ENCODE measurements around the gene MMP23B. TPM values are rescaled to one million over a fixed set of nuclear protein-coding genes. Genes with fewer than 3 reads are reported as not detected.

The MMP23B gene
- total RNA-seq, 1 donor from 2014 or later = 1.7 TPM

- H3K9me3 Mint-ChIP-seq = no peaks in the 10 kb centered on the region
- no peak for DNase-seq (ENCODE audit: low read depth, low spot score)
- TF ChIP-seq, protein P1, sequence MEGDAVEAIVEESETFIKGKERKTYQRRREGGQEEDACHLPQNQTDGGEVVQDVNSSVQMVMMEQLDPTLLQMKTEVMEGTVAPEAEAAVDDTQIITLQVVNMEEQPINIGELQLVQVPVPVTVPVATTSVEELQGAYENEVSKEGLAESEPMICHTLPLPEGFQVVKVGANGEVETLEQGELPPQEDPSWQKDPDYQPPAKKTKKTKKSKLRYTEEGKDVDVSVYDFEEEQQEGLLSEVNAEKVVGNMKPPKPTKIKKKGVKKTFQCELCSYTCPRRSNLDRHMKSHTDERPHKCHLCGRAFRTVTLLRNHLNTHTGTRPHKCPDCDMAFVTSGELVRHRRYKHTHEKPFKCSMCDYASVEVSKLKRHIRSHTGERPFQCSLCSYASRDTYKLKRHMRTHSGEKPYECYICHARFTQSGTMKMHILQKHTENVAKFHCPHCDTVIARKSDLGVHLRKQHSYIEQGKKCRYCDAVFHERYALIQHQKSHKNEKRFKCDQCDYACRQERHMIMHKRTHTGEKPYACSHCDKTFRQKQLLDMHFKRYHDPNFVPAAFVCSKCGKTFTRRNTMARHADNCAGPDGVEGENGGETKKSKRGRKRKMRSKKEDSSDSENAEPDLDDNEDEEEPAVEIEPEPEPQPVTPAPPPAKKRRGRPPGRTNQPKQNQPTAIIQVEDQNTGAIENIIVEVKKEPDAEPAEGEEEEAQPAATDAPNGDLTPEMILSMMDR (conservative IDR thresholded peaks at IDR 0.05) = no peak
- H3K4me3 Mint-ChIP-seq = peak overlapping the region; percentile 80
- H3K27ac Mint-ChIP-seq (ENCODE audit: unreplicated experiment) = no peak overlapping the region
- no peaks in the 10 kb centered on the region for H3K36me3 Mint-ChIP-seq (ENCODE audit: low read depth)
- no peaks in the 10 kb centered on the region for H3K4me1 Mint-ChIP-seq
- peaks cover 46% of the 10 kb centered on the region for H3K27me3 Mint-ChIP-seq (ENCODE audit: low read depth)
Measured at GRCh38 chr1:1598720-1599029, 33.3 kb upstream of the MMP23B start.

DNA sequence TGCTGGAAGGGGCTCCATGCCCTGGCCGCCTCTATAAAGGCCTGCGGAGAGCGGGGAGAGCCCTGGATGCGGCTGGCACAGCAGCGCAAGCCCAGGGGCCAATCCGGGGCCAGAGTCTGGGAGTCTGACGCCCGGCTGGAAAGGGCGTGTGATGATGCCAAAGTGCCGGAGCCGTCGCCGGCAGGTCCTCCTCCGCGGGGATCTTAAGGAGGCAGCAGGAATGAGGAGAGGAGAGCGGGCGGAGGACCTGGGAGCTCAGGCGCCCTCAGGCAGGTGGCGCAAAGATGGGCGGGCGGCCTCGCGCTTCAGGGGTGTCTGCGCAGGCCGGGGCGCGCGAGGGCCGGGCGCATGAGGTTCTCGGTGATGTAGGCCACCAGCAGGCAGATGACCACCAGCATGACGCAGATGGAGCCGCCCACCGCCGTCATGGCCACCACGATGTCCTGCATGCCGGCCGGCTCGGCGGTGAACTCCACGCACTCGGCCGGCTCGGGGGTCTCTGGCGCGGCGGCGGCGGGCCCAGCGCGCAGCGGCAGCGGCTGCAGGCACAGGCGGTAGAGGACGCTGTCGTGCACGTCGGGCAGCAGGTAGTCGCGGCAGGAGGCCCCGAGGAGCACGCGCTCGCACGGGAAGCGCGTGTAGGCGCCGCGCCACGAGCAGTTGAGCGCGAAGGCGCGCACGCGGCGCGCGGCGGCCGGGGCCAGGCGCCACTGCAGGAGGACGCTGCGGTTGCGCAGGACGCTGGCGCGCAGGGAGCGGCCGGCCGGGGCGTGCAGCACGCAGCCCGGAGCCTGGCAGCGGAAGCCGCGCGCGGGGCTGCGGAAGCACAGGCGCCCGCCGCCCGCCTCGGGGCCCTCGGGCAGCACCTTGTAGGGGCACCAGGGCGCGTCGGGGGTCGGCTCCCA lies 32.7 kb upstream of the MMP23B start:
- Mint-ChIP-seq H3K27ac (ENCODE audit: unreplicated experiment) (no peak overlapping the region), H3K27me3 (ENCODE audit: low read depth) (peaks cover 46% of the 10 kb centered on the region), H3K4me1 (no peaks in the 10 kb centered on the region), H3K36me3 (ENCODE audit: low read depth) (no peaks in the 10 kb centered on the region), H3K4me3 (peak overlapping the region; percentile 80), H3K9me3 (no peaks in the 10 kb centered on the region)
- TF ChIP-seq, protein P1 (conservative IDR thresholded peaks at IDR 0.05) = peak; percentile 24
- no peak for DNase-seq (ENCODE audit: low read depth, low spot score)

GRCh38 chr1:1599935-1600860 lies 31.8 kb upstream of the MMP23B start, which contains the start of gene FNDC10:
TSS of gene FNDC10 (minus strand) at chr1:1600135. CDS start at chr1:1600015, 120 bp downstream.
- Mint-ChIP-seq H3K36me3 (ENCODE audit: low read depth) (no peaks in the 10 kb centered on the region), H3K4me3 (peak within 1 kb of the TSS; percentile 80), H3K4me1 (no peaks in the 10 kb centered on the region), H3K9me3 (no peaks in the 10 kb centered on the region), H3K27ac (ENCODE audit: unreplicated experiment) (no peak within 1 kb of the TSS), H3K27me3 (ENCODE audit: low read depth) (peaks cover 46% of the 10 kb centered on the region)
- TF ChIP-seq, protein P1 (conservative IDR thresholded peaks at IDR 0.05) = no peak
- no peak for DNase-seq (ENCODE audit: low read depth, low spot score)

GRCh38 chr1:1600861-1601563 lies 31.0 kb upstream of the MMP23B start:
- Mint-ChIP-seq H3K27ac (ENCODE audit: unreplicated experiment) (no peak overlapping the region), H3K4me3 (peak overlapping the region; percentile 77), H3K4me1 (no peaks in the 10 kb centered on the region), H3K27me3 (ENCODE audit: low read depth) (peaks cover 46% of the 10 kb centered on the region), H3K36me3 (ENCODE audit: low read depth) (no peaks in the 10 kb centered on the region), H3K9me3 (no peaks in the 10 kb centered on the region)
- no peak for DNase-seq (ENCODE audit: low read depth, low spot score)
- TF ChIP-seq, protein P1 (conservative IDR thresholded peaks at IDR 0.05) = no peak

Measured in neural crest cell (in vitro differentiated cells).